HCT116 (cell line): Measurements from ENCODE around the gene BBS9. TPM values are rescaled to one million over a fixed set of nuclear protein-coding genes. Genes with fewer than 3 reads are reported as not detected.

Source experiments
- ATAC-seq: fragments of 200-7000 bp; cut with Tn5 transposase; 2 replicates; pipeline ENCODE4 v1.9.1; 2020; ENCODE audit warnings: mild to moderate bottlenecking, moderate library complexity
- BruUV-seq: library from RNA; stranded (reverse); fragments of 400-500 nt; replicated peaks from 2 replicates; lab custom pipeline; 2021; lab: Mats Ljungman, UMichigan
- CTCF ChIA-PET: fragments of 300-600 bp; sonication (Branson Sonifier 250); formaldehyde crosslinking; loops from one replicate; lab custom pipeline; 2021; ENCODE audit warnings: antibody characterized with exemption; lab: Charles Lee
- POLR2A ChIA-PET: fragments of 300-600, 350-600 bp; sonication (Branson Sonifier 250); formaldehyde crosslinking; loops from one replicate; lab custom pipeline; 2021; ENCODE audit warnings: antibody characterized with exemption; lab: Charles Lee
- RAD21 ChIA-PET, 2 experiments: fragments of 300-600 bp; sonication (Branson Sonifier 250); formaldehyde crosslinking; loops; one replicate each; lab custom pipeline; 2023; ENCODE audit warnings: low total read pairs in 2 of 2; ENCODE audit not compliant: uncharacterized antibody in 2 of 2, unreplicated experiment in 2 of 2, low non-redundant PET in 1 of 2; lab: Charles Lee
- DNase-seq: peaks from one replicate; pipeline ENCODE4 v3.0.0-alpha.2; 2010; ENCODE audit warnings: low read depth, low spot score
- H2AFZ ChIP-seq: fragments of 200-600 bp; shearing (Covaris generic), sonication (generic); 2 replicates; pipeline ENCODE4 v1.6.1; 2017; ENCODE audit warnings: low read depth, mixed run types, mixed read lengths, antibody characterized with exemption, low read length; ENCODE audit not compliant: poor library complexity, severe bottlenecking
- H3K27ac ChIP-seq: 2 replicates; pipeline ENCODE4 v1.5.1; 2012; ENCODE audit warnings: low read depth, low read length
- H3K27me3 ChIP-seq: fragments of 200-600 bp; sonication (generic); 2 replicates; pipeline ENCODE4 v1.6.1; 2016; ENCODE audit warnings: mixed run types, low read length, mixed read lengths; ENCODE audit not compliant: insufficient read depth
- H3K36me3 ChIP-seq, 2 experiments: fragments of 200-500 bp in 1 of 2; fragments of 200-600 bp in 1 of 2; sonication (Bioruptor generic) in 1 of 2; sonication (generic) in 1 of 2; 2 replicates each; pipeline versions ENCODE4 v1.5.1 to v1.6.1; 2014 to 2016; ENCODE audit warnings: low read length in 2 of 2, inconsistent platforms in 1 of 2, mixed read lengths in 1 of 2, mixed run types in 1 of 2; ENCODE audit not compliant: insufficient read depth in 2 of 2, control insufficient read depth in 1 of 2
- H3K4me1 ChIP-seq, 2 experiments: fragments of 200-600 bp in 1 of 2; sonication (generic) in 1 of 2; 2 replicates each; pipeline versions ENCODE4 v1.5.1 to v1.6.1; 2012 to 2017; ENCODE audit warnings: low read length in 2 of 2, inconsistent platforms in 1 of 2, mild to moderate bottlenecking in 1 of 2, mixed read lengths in 1 of 2, mixed run types in 1 of 2, moderate library complexity in 1 of 2; ENCODE audit not compliant: insufficient read depth in 2 of 2, control insufficient read depth in 1 of 2
- H3K4me2 ChIP-seq: fragments of 200-600 bp; sonication (generic); 2 replicates; pipeline ENCODE4 v1.6.1; 2017; ENCODE audit warnings: mixed run types, low read length, mixed read lengths
- H3K4me3 ChIP-seq, 2 experiments: fragments of 200-600 bp in 1 of 2; sonication (generic) in 1 of 2; replicated peaks in 1 of 2; 2 replicates each; pipeline ENCODE4 v1.5.1; 2011 to 2016; ENCODE audit warnings: low read length in 2 of 2, control low read depth in 1 of 2, low read depth in 1 of 2, mild to moderate bottlenecking in 1 of 2, mixed read lengths in 1 of 2, mixed run types in 1 of 2
- H3K79me2 ChIP-seq: fragments of 200-600 bp; sonication (generic); 2 replicates; pipeline ENCODE4 v1.6.1; 2017; ENCODE audit warnings: mild to moderate bottlenecking, mixed run types, low read length, moderate library complexity, mixed read lengths; ENCODE audit not compliant: insufficient read depth
- H3K9ac ChIP-seq: fragments of 200-600 bp; sonication (generic); 2 replicates; pipeline ENCODE4 v1.6.1; 2016; ENCODE audit warnings: low read length, mixed read lengths
- H3K9me2 ChIP-seq: fragments of 200-600 bp; sonication (generic), shearing (Covaris generic); 2 replicates; pipeline ENCODE4 v1.6.1; 2017; ENCODE audit warnings: mixed run types, mild to moderate bottlenecking, moderate library complexity; ENCODE audit not compliant: insufficient read depth
- H3K9me3 ChIP-seq, 2 experiments: fragments of 200-500 bp in 1 of 2; fragments of 200-600 bp in 1 of 2; sonication (Bioruptor generic) in 1 of 2; sonication (generic) in 1 of 2; 2 replicates each; pipeline ENCODE4 v1.6.1; 2014 to 2017; ENCODE audit warnings: low read length in 2 of 2, mixed read lengths in 2 of 2, inconsistent platforms in 1 of 2, low read depth in 1 of 2, mild to moderate bottlenecking in 1 of 2, mixed run types in 1 of 2, moderate library complexity in 1 of 2; ENCODE audit not compliant: control insufficient read depth in 1 of 2, insufficient read depth in 1 of 2
- H4K20me1 ChIP-seq: fragments of 200-600 bp; sonication (generic), shearing (Covaris generic); 2 replicates; pipeline ENCODE4 v1.6.1; 2017; ENCODE audit warnings: mixed run types, mild to moderate bottlenecking, moderate library complexity; ENCODE audit not compliant: insufficient read depth
- ATF3 ChIP-seq: IDR thresholded peaks from 2 replicates; pipeline ENCODE4 v1.6.1; 2012
- CBX3 ChIP-seq: IDR thresholded peaks from 2 replicates; pipeline ENCODE4 v1.6.1; 2012; ENCODE audit warnings: low read depth
- CEBPB ChIP-seq: IDR thresholded peaks from 2 replicates; pipeline ENCODE4 v1.6.1; 2012; ENCODE audit warnings: low read depth
- CTCF ChIP-seq, 3 experiments: fragments of 200-600 bp in 1 of 3; sonication (generic) in 1 of 3; IDR thresholded peaks in 2 of 3; conservative IDR thresholded peaks in 1 of 3; 2 replicates each; pipeline ENCODE4 v1.5.1; 2012 to 2017; ENCODE audit warnings: low read depth in 2 of 3, low read length in 2 of 3, antibody characterized with exemption in 1 of 3, borderline replicate concordance in 1 of 3, control low read depth in 1 of 3, mild to moderate bottlenecking in 1 of 3, mixed read lengths in 1 of 3, mixed run types in 1 of 3, moderate library complexity in 1 of 3; ENCODE audit not compliant: insufficient read depth in 1 of 3
- EGR1 ChIP-seq: IDR thresholded peaks from 2 replicates; pipeline ENCODE4 v1.6.1; 2012; ENCODE audit warnings: low read depth
- ELF1 ChIP-seq: IDR thresholded peaks from 2 replicates; pipeline ENCODE4 v1.6.1; 2012; ENCODE audit warnings: low read depth, borderline replicate concordance
- EZH2 ChIP-seq: fragments of 200-600 bp; sonication (generic); IDR thresholded peaks from 2 replicates; pipeline ENCODE4 v1.6.1; 2017; ENCODE audit warnings: antibody characterized with exemption, mixed run types
- FOSL1 ChIP-seq: IDR thresholded peaks from 2 replicates; pipeline ENCODE4 v1.6.1; 2012; ENCODE audit warnings: low read depth
- JUND ChIP-seq: IDR thresholded peaks from 2 replicates; pipeline ENCODE4 v1.6.1; 2012
- MAX ChIP-seq: IDR thresholded peaks from 2 replicates; pipeline ENCODE4 v1.6.1; 2012
- POLR2A ChIP-seq: IDR thresholded peaks from 2 replicates; pipeline ENCODE4 v1.7.0; 2011; ENCODE audit warnings: borderline replicate concordance; ENCODE audit not compliant: insufficient read depth, insufficient read length; ENCODE audit errors: extremely low read depth
- POLR2AphosphoS5 ChIP-seq: IDR thresholded peaks from 2 replicates; pipeline ENCODE4 v1.6.1; 2011; ENCODE audit warnings: mild to moderate bottlenecking, low read depth, low read length, moderate library complexity
- RAD21 ChIP-seq: IDR thresholded peaks from 2 replicates; pipeline ENCODE4 v1.6.1; 2012; ENCODE audit warnings: low read depth, mild to moderate bottlenecking
- REST ChIP-seq: IDR thresholded peaks from 2 replicates; pipeline ENCODE4 v1.6.1; 2012; ENCODE audit warnings: low read depth
- SRF ChIP-seq: IDR thresholded peaks from 2 replicates; pipeline ENCODE4 v1.6.1; 2012; ENCODE audit warnings: low read depth
- ZBTB33 ChIP-seq: IDR thresholded peaks from 2 replicates; pipeline ENCODE4 v1.6.1; 2011; ENCODE audit warnings: mild to moderate bottlenecking, low read length, moderate library complexity; ENCODE audit not compliant: insufficient replicate concordance; ENCODE audit errors: extremely low read depth
- ZNF274 ChIP-seq: fragments of 200-500 bp; sonication (Bioruptor generic); IDR thresholded peaks from 2 replicates; pipeline ENCODE4 v1.6.1; 2014; ENCODE audit warnings: mild to moderate bottlenecking, low read depth, low read length, inconsistent platforms
- intact Hi-C: fragments of 100-400 bp; cut with micrococcal nuclease; formaldehyde crosslinking; loops from 2 replicates; pipeline ENCODE4 v1.10.0; 2022
- total RNA-seq: library from RNA; stranded (reverse); gene quantifications from one replicate; pipeline ENCODE4 v1.2.1, GENCODE V29; 2021; ENCODE audit not compliant: unreplicated experiment

Gene BBS9
- total RNA-seq, 1 experiment from 2014 or later, result 7.1 TPM

GRCh38 chr7:33582533-33582932, 453.2 kb downstream of the BBS9 start (continued):
- TF ChIP-seq ATF3 (no peak), JUND (no peak), EGR1 (no peak), CEBPB (no peak), EZH2 (no peak), FOSL1 (no peak), ZNF274 (no peak), ELF1 (no peak), POLR2A (no peak), RAD21 (no peak)

- H2AFZ ChIP-seq, result no peak overlapping the region
- H3K9me3 ChIP-seq, result no peaks in the 10 kb centered on the region
- H3K4me1 ChIP-seq, result no peaks in the 10 kb centered on the region
- ATAC-seq (no peak), DNase-seq (no peak)
- H3K27ac ChIP-seq, result no peak overlapping the region
- H4K20me1 ChIP-seq, result no peaks in the 10 kb centered on the region
- no peak overlapping the region for H3K4me2 ChIP-seq
- H3K9ac ChIP-seq, result no peak overlapping the region
- no peaks in the 10 kb centered on the region for H3K36me3 ChIP-seq
- CTCF ChIA-PET, result no interaction called here
- POLR2A ChIA-PET, result no interaction called here
- intact Hi-C loops, result no loop called here
- BruUV-seq, result no TSS peak
- H3K9me2 ChIP-seq, result no peaks in the 10 kb centered on the region
- H3K79me2 ChIP-seq, result no peaks in the 10 kb centered on the region
- no peak overlapping the region for H3K4me3 ChIP-seq
- RAD21 ChIA-PET, result no interaction called here
- no peaks in the 10 kb centered on the region for H3K27me3 ChIP-seq
- TF ChIP-seq CTCF (IDR thresholded peaks at IDR 0.05 in 2 of 3, conservative IDR thresholded peaks at IDR 0.05 in 1 of 3; ENCODE audit: borderline replicate concordance in 1 of 3, insufficient read depth in 1 of 3, low read depth in 2 of 3, low read length in 2 of 3), result no peak
- TF ChIP-seq REST, result no peak
- no peak for TF ChIP-seq EZH2
- no peak for TF ChIP-seq CEBPB
- TF ChIP-seq MAX, result no peak
- no peak for TF ChIP-seq CBX3
- no peak for TF ChIP-seq EGR1
- no peak for TF ChIP-seq ZNF274
- TF ChIP-seq ATF3, result no peak
- no peak for TF ChIP-seq RAD21
- TF ChIP-seq SRF, result no peak
- TF ChIP-seq ZBTB33, result no peak
- TF ChIP-seq POLR2AphosphoS5, result no peak
- TF ChIP-seq POLR2A, result no peak
Measured at GRCh38 chr7:33589911-33590310, 460.5 kb downstream of the BBS9 start.
